ENCODE data around the gene MDM1. TPM values are rescaled to one million over a fixed set of nuclear protein-coding genes. Genes with fewer than 3 reads are reported as not detected.

MDM1 gene
- total and polyA plus RNA-seq, 2 of the 13 experiments (the other 11 are each of a cell fraction or from before 2014, with no cell fraction given), result 4.6 to 15.2 TPM

- TF ChIP-seq ZNF83 (CRISPR knock-in tag; IDR thresholded peaks at IDR 0.05; ENCODE audit: borderline replicate concordance) (no peak), RNF2 (conservative IDR thresholded peaks at IDR 0.05; ENCODE audit: low read depth) (no peak), MNT (IDR thresholded peaks at IDR 0.05) (no peak), ZMAT3 (CRISPR knock-in tag; conservative IDR thresholded peaks at IDR 0.05) (no peak), KDM2A (CRISPR knock-in tag; IDR thresholded peaks at IDR 0.05; ENCODE audit: borderline replicate concordance, low read depth) (no peak), RBFOX2 (IDR thresholded peaks at IDR 0.05; ENCODE audit: low read depth, low read length) (no peak), ZNF546 (CRISPR knock-in tag; conservative IDR thresholded peaks at IDR 0.05) (no peak), ZNF121 (CRISPR knock-in tag; IDR thresholded peaks at IDR 0.05) (no peak), ZNF326 (CRISPR knock-in tag; IDR thresholded peaks at IDR 0.05; ENCODE audit: borderline replicate concordance) (no peak), NFATC3 (CRISPR knock-in tag; IDR thresholded peaks at IDR 0.05) (no peak), ZFYVE20 (CRISPR knock-in tag; IDR thresholded peaks at IDR 0.05; ENCODE audit: borderline replicate concordance, low read depth) (no peak), DZIP1 (CRISPR knock-in tag; IDR thresholded peaks at IDR 0.05) (no peak), SOX6 (IDR thresholded peaks at IDR 0.05) (no peak), SOX6 (CRISPR knock-in tag; IDR thresholded peaks at IDR 0.05) (peak; percentile 90), CBX1 (IDR thresholded peaks at IDR 0.05; ENCODE audit: low read depth) (no peak), PBX2 (CRISPR knock-in tag; IDR thresholded peaks at IDR 0.05) (no peak), ZNF30 (CRISPR knock-in tag; IDR thresholded peaks at IDR 0.05) (no peak), MYPOP (CRISPR knock-in tag; IDR thresholded peaks at IDR 0.05) (no peak), ZNF230 (CRISPR knock-in tag; IDR thresholded peaks at IDR 0.05) (no peak), ATF2 (CRISPR knock-in tag; IDR thresholded peaks at IDR 0.05) (peak; percentile 66; the same call in 1 of the 2 replicates), PTBP1 (IDR thresholded peaks at IDR 0.05; ENCODE audit: low read depth, low read length, poor library complexity, severe bottlenecking) (no peak), ZNF430 (CRISPR knock-in tag; IDR thresholded peaks at IDR 0.05) (no peak), ZNF333 (CRISPR knock-in tag; IDR thresholded peaks at IDR 0.05; ENCODE audit: borderline replicate concordance) (no peak), ZNF749 (CRISPR knock-in tag; IDR thresholded peaks at IDR 0.05; ENCODE audit: borderline replicate concordance) (no peak), RBM22 (optimal IDR thresholded peaks at IDR 0.05; ENCODE audit: low read length) (no peak)
Measured at GRCh38 chr12:68344126-68344525, 12.0 kb upstream of the MDM1 start (continued).
